GM12892 (cell line): ENCODE measurements around the gene GLT1D1.

Source experiments
- POLR2A ChIP-seq: IDR thresholded peaks from 2 replicates; pipeline ENCODE4 v1.6.1; 2011; ENCODE audit warnings: low read depth, low read length, control low read depth
- TAF1 ChIP-seq: IDR thresholded peaks from 2 replicates; pipeline ENCODE4 v1.6.1; 2011; ENCODE audit warnings: low read depth, mild to moderate bottlenecking, control low read depth, low read length, borderline replicate concordance

GRCh38 chr12:128969480-128970055, 116.3 kb downstream of the GLT1D1 start:
- TF ChIP-seq POLR2A = no peak
- TF ChIP-seq TAF1 = no peak
